DOHH2 (cell line): Measurements from ENCODE around the gene AMBRA1.

Source experiments
- H3F3A ChIP-seq: fragments of 200-600 bp; sonication (generic), shearing (Covaris generic); 2 replicates; pipeline ENCODE4 v1.6.0; 2016; ENCODE audit warnings: antibody characterized with exemption, mild to moderate bottlenecking; ENCODE audit not compliant: control insufficient read depth, insufficient read depth
- H3K27ac ChIP-seq: fragments of 200-600 bp; sonication (generic); 2 replicates; pipeline ENCODE4 v1.5.1; 2014; ENCODE audit warnings: low read depth, mild to moderate bottlenecking, low read length, moderate library complexity
- H3K27me3 ChIP-seq: fragments of 200-600 bp; sonication (generic); 2 replicates; pipeline ENCODE4 v1.6.1; 2014; ENCODE audit warnings: mild to moderate bottlenecking, low read length, mixed read lengths; ENCODE audit not compliant: control insufficient read depth
- H3K36me3 ChIP-seq: fragments of 200-600 bp; sonication (generic); 2 replicates; pipeline ENCODE4 v1.6.1; 2014; ENCODE audit warnings: mild to moderate bottlenecking, low read length, moderate library complexity, mixed read lengths; ENCODE audit not compliant: control insufficient read depth
- H3K4me1 ChIP-seq: fragments of 200-600 bp; sonication (generic); 2 replicates; pipeline ENCODE4 v1.6.1; 2014; ENCODE audit warnings: mild to moderate bottlenecking, low read length, mixed read lengths; ENCODE audit not compliant: control insufficient read depth
- H3K4me2 ChIP-seq: fragments of 200-600 bp; sonication (generic); 2 replicates; pipeline ENCODE4 v1.6.0; 2014; ENCODE audit warnings: mild to moderate bottlenecking, low read length, moderate library complexity
- H3K4me3 ChIP-seq: fragments of 200-600 bp; sonication (generic); 2 replicates; pipeline ENCODE4 v1.5.1; 2014; ENCODE audit warnings: mild to moderate bottlenecking, low read length, mixed read lengths
- H3K79me2 ChIP-seq: fragments of 200-600 bp; sonication (generic); 2 replicates; pipeline ENCODE4 v1.6.1; 2014; ENCODE audit warnings: mild to moderate bottlenecking, low read length, mixed read lengths; ENCODE audit not compliant: control insufficient read depth
- H3K9me2 ChIP-seq: fragments of 200-600 bp; sonication (generic); replicated peaks from 2 replicates; pipeline ENCODE4 v1.6.1; 2014; ENCODE audit warnings: mild to moderate bottlenecking, low read length, mixed read lengths; ENCODE audit not compliant: control insufficient read depth
- H3K9me3 ChIP-seq: fragments of 200-600 bp; sonication (generic); 2 replicates; pipeline ENCODE4 v1.6.1; 2014; ENCODE audit warnings: antibody characterized with exemption, low read length, mixed read lengths; ENCODE audit not compliant: control insufficient read depth, insufficient read depth
- H4K20me1 ChIP-seq: fragments of 200-600 bp; sonication (generic); 2 replicates; pipeline ENCODE4 v1.6.0; 2014; ENCODE audit warnings: low read depth, mild to moderate bottlenecking, antibody characterized with exemption, low read length, moderate library complexity; ENCODE audit not compliant: control insufficient read depth, insufficient read depth
- CTCF ChIP-seq: fragments of 200-600 bp; sonication (generic); IDR thresholded peaks from one replicate; pipeline ENCODE4 v1.5.1; 2014; ENCODE audit warnings: antibody characterized with exemption, mild to moderate bottlenecking, low read depth, low read length; ENCODE audit not compliant: poor library complexity, severe bottlenecking
- EZH2phosphoT487 ChIP-seq: fragments of 200-600 bp; sonication (generic); IDR thresholded peaks from 2 replicates; pipeline ENCODE4 v1.6.1; 2017; ENCODE audit warnings: borderline replicate concordance, mild to moderate bottlenecking, antibody characterized with exemption, low read length, moderate library complexity, mixed read lengths

The AMBRA1 gene

GRCh38 chr11:46490666-46491065 is 103.2 kb downstream of the AMBRA1 start:
- H3K4me1 ChIP-seq = peaks cover 41% of the 10 kb centered on the region
- H3K9me2 ChIP-seq = no peaks in the 10 kb centered on the region
- no peak overlapping the region for H3K4me2 ChIP-seq
- H3F3A ChIP-seq = peaks cover 11% of the 10 kb centered on the region
- H3K36me3 ChIP-seq = peaks cover 14% of the 10 kb centered on the region
- no peak overlapping the region for H3K27ac ChIP-seq
- H3K79me2 ChIP-seq = 0 out of 2 replicates have a peak, but pooled peaks cover 6% of the 10 kb centered on the region
- H3K4me3 ChIP-seq = no peak overlapping the region
- H3K9me3 ChIP-seq = no peaks in the 10 kb centered on the region
- TF ChIP-seq EZH2phosphoT487 (no peak), CTCF (no peak)
- H3K27me3 ChIP-seq = no peaks in the 10 kb centered on the region
- H4K20me1 ChIP-seq = no peaks in the 10 kb centered on the region

GRCh38 chr11:46489656-46490560 is 103.9 kb downstream of the AMBRA1 start:
- H3K9me2 ChIP-seq = no peaks in the 10 kb centered on the region
- 0 out of 2 replicates have a peak, but pooled peaks cover 6% of the 10 kb centered on the region for H3K79me2 ChIP-seq
- no peaks in the 10 kb centered on the region for H4K20me1 ChIP-seq
- peak overlapping the region; percentile 38; the same call in 1 of the 2 replicates for H3K27ac ChIP-seq
- H3F3A ChIP-seq = peaks cover 11% of the 10 kb centered on the region
- no peaks in the 10 kb centered on the region for H3K9me3 ChIP-seq
- peaks cover 14% of the 10 kb centered on the region for H3K36me3 ChIP-seq
- TF ChIP-seq EZH2phosphoT487 (no peak), CTCF (peak; percentile 82)
- peaks cover 41% of the 10 kb centered on the region for H3K4me1 ChIP-seq
- H3K4me2 ChIP-seq = peak overlapping the region; percentile 25
- H3K4me3 ChIP-seq = no peak overlapping the region; the same call in 1 of the 2 replicates
- no peaks in the 10 kb centered on the region for H3K27me3 ChIP-seq

GRCh38 chr11:46485856-46486443 is 107.9 kb downstream of the AMBRA1 start:
- no peaks in the 10 kb centered on the region for H3K9me2 ChIP-seq
- H3K36me3 ChIP-seq = peaks cover 7% of the 10 kb centered on the region
- H3K4me2 ChIP-seq = no peak overlapping the region
- no peak overlapping the region for H3K27ac ChIP-seq
- H3K9me3 ChIP-seq = no peaks in the 10 kb centered on the region
- TF ChIP-seq EZH2phosphoT487 = no peak
- peaks cover 41% of the 10 kb centered on the region for H3K4me1 ChIP-seq
- H3F3A ChIP-seq = peaks cover 11% of the 10 kb centered on the region
- H3K27me3 ChIP-seq = no peaks in the 10 kb centered on the region
- no peak overlapping the region for H3K4me3 ChIP-seq
- H3K79me2 ChIP-seq = 0 out of 2 replicates have a peak, but pooled peaks cover 6% of the 10 kb centered on the region
- no peaks in the 10 kb centered on the region for H4K20me1 ChIP-seq

- TF ChIP-seq CTCF (no peak), EZH2phosphoT487 (no peak)
- no peak overlapping the region for H3K4me3 ChIP-seq
- no peaks in the 10 kb centered on the region for H3K9me3 ChIP-seq
- H3K9me2 ChIP-seq = no peaks in the 10 kb centered on the region
- peaks cover 3% of the 10 kb centered on the region for H3K36me3 ChIP-seq
- no peaks in the 10 kb centered on the region for H3K27me3 ChIP-seq
- no peaks in the 10 kb centered on the region for H4K20me1 ChIP-seq
- no peak overlapping the region for H3K4me2 ChIP-seq
- no peak overlapping the region for H3K27ac ChIP-seq
- 0 out of 2 replicates have a peak, but pooled peaks cover 6% of the 10 kb centered on the region for H3K79me2 ChIP-seq
- peaks cover 32% of the 10 kb centered on the region for H3K4me1 ChIP-seq
- H3F3A ChIP-seq = no peaks in the 10 kb centered on the region
These were observed 109.7 kb downstream of the AMBRA1 start for GRCh38 chr11:46484101-46484500.
